ENCODE measurements around the gene KLF5.
"Not testable (repeated sequence)": the region's sequence is repeated elsewhere in the genome, so short reads cannot be mapped to it uniquely, and the experiment has no call there.

The KLF5 gene

GRCh38 chr13:73089213-73089612 lies 30.4 kb downstream of the KLF5 start:
- H3K4me3 ChIP-seq (ENCODE audit: low read depth, low read length): no peak overlapping the region
- TF ChIP-seq CTCF (IDR thresholded peaks at IDR 0.05; ENCODE audit: low read depth, low read length): no peak

GRCh38 chr13:73090116-73090822 lies 31.5 kb downstream of the KLF5 start:
- no peak for TF ChIP-seq CTCF (IDR thresholded peaks at IDR 0.05; ENCODE audit: low read depth, low read length)
- H3K4me3 ChIP-seq (ENCODE audit: low read depth, low read length): no peak overlapping the region

GRCh38 chr13:73090823-73091187 lies 32.0 kb downstream of the KLF5 start:
- no peak for TF ChIP-seq CTCF (IDR thresholded peaks at IDR 0.05; ENCODE audit: low read depth, low read length)
- H3K4me3 ChIP-seq (ENCODE audit: low read depth, low read length): no peak overlapping the region

- H3K4me3 ChIP-seq (ENCODE audit: low read depth, low read length): no peak overlapping the region
These were observed 34.0 kb downstream of the KLF5 start for GRCh38 chr13:73092829-73093228.

GRCh38 chr13:73096173-73096572 lies 37.4 kb downstream of the KLF5 start:
- no peak for TF ChIP-seq CTCF (IDR thresholded peaks at IDR 0.05; ENCODE audit: low read depth, low read length)
- no peak overlapping the region for H3K4me3 ChIP-seq (ENCODE audit: low read depth, low read length)

More at GRCh38 chr13:73092829-73093228, 34.0 kb downstream of the KLF5 start:
- no peak for TF ChIP-seq CTCF (IDR thresholded peaks at IDR 0.05; ENCODE audit: low read depth, low read length)

- TF ChIP-seq CTCF (IDR thresholded peaks at IDR 0.05; ENCODE audit: low read depth, low read length): no peak
- no peak overlapping the region for H3K4me3 ChIP-seq (ENCODE audit: low read depth, low read length)
These were observed 37.8 kb downstream of the KLF5 start for GRCh38 chr13:73096638-73097037.

GRCh38 chr13:73100781-73101180 lies 42.0 kb downstream of the KLF5 start:
- H3K4me3 ChIP-seq (ENCODE audit: low read depth, low read length): not testable (repeated sequence)
